Endothelial cell of umbilical vein (primary cell): ENCODE data around the gene GADD45GIP1. TPM values are rescaled to one million over a fixed set of nuclear protein-coding genes. Genes with fewer than 3 reads are reported as not detected.

Experiments
- BruUV-seq: library from RNA; stranded (reverse); fragments of 400-500 nt; replicated peaks from 2 replicates; lab custom pipeline; 2021; lab: Mats Ljungman, UMichigan
- CTCF ChIA-PET: fragments of 300-600, 350-600 bp; sonication (Branson Sonifier 250); formaldehyde crosslinking; loops from one replicate; lab custom pipeline; 2021; ENCODE audit warnings: antibody characterized with exemption, inconsistent platforms; lab: Charles Lee
- POLR2A ChIA-PET: fragments of 300-600, 350-600 bp; sonication (Branson Sonifier 250); formaldehyde crosslinking; loops from one replicate; lab custom pipeline; 2021; ENCODE audit warnings: antibody characterized with exemption, inconsistent platforms; lab: Charles Lee
- DNase-seq: peaks from one replicate; pipeline ENCODE4 v3.0.0-alpha.2; 2011; ENCODE audit warnings: low read depth, low spot score
- FAIRE-seq: peaks from 2 replicates; lab custom pipeline; 2011; peaks lifted over from hg19 to GRCh38; lab: Jason Lieb, UNC
- H2AFZ ChIP-seq: 2 replicates; pipeline ENCODE4 v1.6.0; 2012; ENCODE audit warnings: low read depth, low read length, control low read depth, inconsistent platforms
- H3K27ac ChIP-seq: 2 replicates; pipeline ENCODE4 v1.5.1; 2011; ENCODE audit warnings: low read depth, mild to moderate bottlenecking, control low read depth, low read length, moderate library complexity; ENCODE audit not compliant: insufficient read depth
- H3K27me3 ChIP-seq, 2 experiments: 2 replicates each; pipeline versions ENCODE4 v1.6.0 to v1.6.1; 2011; ENCODE audit warnings: low read length in 2 of 2, mixed read lengths in 1 of 2; ENCODE audit not compliant: control insufficient read depth in 2 of 2, insufficient read depth in 2 of 2
- H3K36me3 ChIP-seq, 2 experiments: 2 replicates in 1 of 2; 3 replicates in 1 of 2; pipeline ENCODE4 v1.5.1; 2011; ENCODE audit warnings: low read length in 2 of 2, mild to moderate bottlenecking in 1 of 2, moderate library complexity in 1 of 2; ENCODE audit not compliant: control insufficient read depth in 2 of 2, insufficient read depth in 2 of 2; ENCODE audit errors: extremely low read depth in 1 of 2
- H3K4me1 ChIP-seq: 3 replicates; pipeline ENCODE4 v1.5.1; 2011; ENCODE audit warnings: mild to moderate bottlenecking, low read length; ENCODE audit not compliant: control insufficient read depth, insufficient read depth; ENCODE audit errors: extremely low read depth
- H3K4me2 ChIP-seq: 2 replicates; pipeline ENCODE4 v1.6.1; 2011; ENCODE audit warnings: low read length, control low read depth, mixed read lengths; ENCODE audit not compliant: insufficient read depth
- H3K4me3 ChIP-seq, 3 experiments: fragments of 200-600 bp in 1 of 3; sonication (generic), shearing (Covaris generic) in 1 of 3; replicated peaks in 1 of 3; 2 replicates each; pipeline ENCODE4 v1.5.1; 2011 to 2016; ENCODE audit warnings: control low read depth in 3 of 3, low read length in 3 of 3, mild to moderate bottlenecking in 2 of 3, inconsistent platforms in 1 of 3, low read depth in 1 of 3, moderate library complexity in 1 of 3; ENCODE audit not compliant: insufficient read depth in 1 of 3
- H3K79me2 ChIP-seq: 2 replicates; pipeline ENCODE4 v1.6.0; 2012; ENCODE audit warnings: low read length, inconsistent platforms; ENCODE audit not compliant: control insufficient read depth, insufficient read depth
- H3K9ac ChIP-seq: replicated peaks from 2 replicates; pipeline ENCODE3; 2011; ENCODE audit warnings: low read length, control low read depth; ENCODE audit not compliant: insufficient read depth; ENCODE audit errors: extremely low read depth
- H3K9me1 ChIP-seq: replicated peaks from 3 replicates; pipeline ENCODE4 v1.6.0; 2011; ENCODE audit warnings: mild to moderate bottlenecking, low read length; ENCODE audit not compliant: control insufficient read depth, insufficient read depth; ENCODE audit errors: extremely low read depth
- H3K9me3 ChIP-seq: replicated peaks from 2 replicates; pipeline ENCODE4 v1.5.1; 2012; ENCODE audit warnings: low read length, inconsistent platforms; ENCODE audit not compliant: control insufficient read depth, insufficient read depth
- H4K20me1 ChIP-seq: replicated peaks from 2 replicates; pipeline ENCODE3; 2011; ENCODE audit warnings: mild to moderate bottlenecking, low read length; ENCODE audit not compliant: control insufficient read depth, insufficient read depth; ENCODE audit errors: extremely low read depth
- CTCF ChIP-seq, 2 donors: IDR thresholded peaks; 1 replicate in 1 of 2; 2 replicates in 1 of 2; pipeline ENCODE4 v1.5.1; 2011; ENCODE audit warnings: low read length in 2 of 2, mild to moderate bottlenecking in 2 of 2, moderate library complexity in 2 of 2, control low read depth in 1 of 2, inconsistent platforms in 1 of 2, low read depth in 1 of 2; ENCODE audit not compliant: insufficient read depth in 1 of 2; ENCODE audit errors: extremely low read depth in 1 of 2
- EZH2 ChIP-seq: IDR thresholded peaks from 2 replicates; pipeline ENCODE4 v1.6.1; 2012; ENCODE audit warnings: borderline replicate concordance, low read depth, mild to moderate bottlenecking, moderate library complexity, low read length, inconsistent platforms; ENCODE audit not compliant: severe bottlenecking
- FOS ChIP-seq: IDR thresholded peaks from 2 replicates; pipeline ENCODE4 v1.6.1; 2011; ENCODE audit warnings: mild to moderate bottlenecking, low read length, moderate library complexity, borderline replicate concordance; ENCODE audit not compliant: insufficient read depth
- JUN ChIP-seq: IDR thresholded peaks from 2 replicates; pipeline ENCODE4 v1.6.1; 2011; ENCODE audit warnings: borderline replicate concordance, low read depth; ENCODE audit not compliant: insufficient read length, insufficient read depth
- MYC ChIP-seq: IDR thresholded peaks from one replicate; pipeline ENCODE4 v1.6.1; 2011; ENCODE audit warnings: mild to moderate bottlenecking, low read depth, low read length
- POLR2A ChIP-seq: IDR thresholded peaks from 2 replicates; pipeline ENCODE4 v1.6.1; 2012; ENCODE audit warnings: low read depth, mild to moderate bottlenecking, control low read depth, low read length
- dilution Hi-C: fragments of 300-500 bp; cut with MboI; formaldehyde crosslinking; loops from one replicate; pipeline ENCODE4 v1.15.0; 2019; ENCODE audit warnings: low sequenced_read_pairs; ENCODE audit not compliant: extremely low pct_ligation_motif_present
- intact Hi-C: fragments of 100-400 bp; cut with micrococcal nuclease; formaldehyde crosslinking; loops from one replicate; pipeline ENCODE4 v1.10.0; 2022
- polyA plus RNA-seq, 4 experiments: library from polyadenylated mRNA; depleted of rRNA in 3 of 4; stranded (reverse) in 3 of 4; unstranded in 1 of 4; fragments of >200 nt; gene quantifications; 2 replicates each; pipeline versions ENCODE4 v1.2.1 to v1.2.3, GENCODE V29; 2011 to 2012; ENCODE audit warnings: missing spikeins in 1 of 4
- total RNA-seq: library from RNA; stranded (reverse); gene quantifications from 2 replicates; pipeline ENCODE4 v1.2.3, GENCODE V29; 2021

GADD45GIP1 gene
- total and polyA plus RNA-seq, 2 donors (not counting 3 experiments of a cell fraction or from before 2014, with no cell fraction given), result 32.8 to 38.3 TPM

GRCh38 chr19:12984143-12984627 is 27.2 kb upstream of the GADD45GIP1 start:
- BruUV-seq, result no TSS peak
- Histone ChIP-seq H3K4me2 (no peak overlapping the region), H3K4me1 (peaks cover 2% of the 10 kb centered on the region), H3K9me1 (no peaks in the 10 kb centered on the region), H3K36me3 (no peaks in the 10 kb centered on the region), H3K9ac (no peak overlapping the region), H3K27ac (no peak overlapping the region), H3K4me3 (no peak overlapping the region), H3K79me2 (no peaks in the 10 kb centered on the region), H3K27me3 (no peaks in the 10 kb centered on the region), H3K9me3 (no peaks in the 10 kb centered on the region), H4K20me1 (no peaks in the 10 kb centered on the region), H2AFZ (no peak overlapping the region)
- TF ChIP-seq EZH2, result no peak
- no peak for TF ChIP-seq CTCF (IDR thresholded peaks at IDR 0.05; ENCODE audit: extremely low read depth in 1 of 2, insufficient read depth in 1 of 2, low read depth in 1 of 2, low read length in 2 of 2)
- no peak for TF ChIP-seq POLR2A
- TF ChIP-seq JUN, result no peak
- DNase-seq, result no peak
- intact Hi-C loops, result no loop called here
- no peak for FAIRE-seq
- POLR2A ChIA-PET, result no interaction called here
- dilution Hi-C loops, result no loop called here
- CTCF ChIA-PET, result interaction anchor here (0.6 to 13.4 kb wide), 11 partner anchors 9 to 109 kb away, joined by 3 to 543 read pairs (median 7); partner anchors contain the start of gene NFIX

GRCh38 chr19:12983542-12984142 is 26.6 kb upstream of the GADD45GIP1 start:
- Histone ChIP-seq H3K36me3 (no peaks in the 10 kb centered on the region), H3K9me3 (no peaks in the 10 kb centered on the region), H3K4me1 (peaks cover 2% of the 10 kb centered on the region), H3K4me3 (peak overlapping the region in 2 of 3 experiments; percentile 23 to 35), H3K9ac (peak overlapping the region; percentile 60), H3K27me3 (no peaks in the 10 kb centered on the region), H4K20me1 (no peaks in the 10 kb centered on the region), H3K79me2 (no peaks in the 10 kb centered on the region), H3K27ac (no peak overlapping the region), H3K4me2 (peak overlapping the region; percentile 63), H3K9me1 (no peaks in the 10 kb centered on the region), H2AFZ (peak overlapping the region; percentile 89)
- POLR2A ChIA-PET, result no interaction called here
- TF ChIP-seq CTCF (IDR thresholded peaks at IDR 0.05; ENCODE audit: extremely low read depth in 1 of 2, insufficient read depth in 1 of 2, low read depth in 1 of 2, low read length in 2 of 2), result peak; percentile 91 to 92
- TF ChIP-seq FOS, result no peak
- TF ChIP-seq MYC, result no peak
- BruUV-seq, result no TSS peak
- CTCF ChIA-PET, result interaction anchor here (0.6 to 13.4 kb wide), 8 partner anchors 9 to 110 kb away, joined by 3 to 543 read pairs (median 8); partner anchors contain the start of gene NFIX
- DNase-seq, result peak; percentile 83
- dilution Hi-C loops, result no loop called here
- peak; percentile 73 for FAIRE-seq
- intact Hi-C loops, result loop anchor here (1.0 kb wide), 4 partner anchors 51 to 111 kb away; no protein-coding TSS in a partner anchor
